Esophagus squamous epithelium (tissue), 5 donors: ENCODE data around the gene GPRIN3. TPM values are rescaled to one million over a fixed set of nuclear protein-coding genes. Genes with fewer than 3 reads are reported as not detected.

ENCODE experiments used
- DNase-seq: peaks from one replicate; lab custom pipeline; 2025; lab: John Stamatoyannopoulos, UW
- H3K27ac ChIP-seq, 4 donors: fragments of 200-600 bp; sonication (generic); one replicate each; pipeline ENCODE4 v1.5.1; 2016 to 2019; ENCODE audit warnings: mild to moderate bottlenecking in 1 of 4
- H3K27me3 ChIP-seq, 4 donors: fragments of 200-600 bp; sonication (generic); 1 replicate in 3 of 4; 2 replicates in 1 of 4; pipeline versions ENCODE4 v1.5.1 to v1.6.0; 2017 to 2021; ENCODE audit warnings: antibody characterized with exemption in 1 of 4
- H3K36me3 ChIP-seq, 3 donors: fragments of 200-600 bp; sonication (generic); one replicate each; pipeline ENCODE4 v1.5.1; 2016 to 2019
- H3K4me1 ChIP-seq, 3 donors: fragments of 200-600 bp; sonication (generic); one replicate each; pipeline ENCODE4 v1.5.1; 2017 to 2019
- H3K4me3 ChIP-seq, 4 donors: fragments of 200-600 bp; sonication (generic); 1 replicate in 3 of 4; 2 replicates in 1 of 4; pipeline ENCODE4 v1.5.1; 2016 to 2019; ENCODE audit warnings: mild to moderate bottlenecking in 2 of 4, moderate library complexity in 1 of 4
- H3K9me3 ChIP-seq, 3 donors: fragments of 200-600 bp; sonication (generic); one replicate each; pipeline ENCODE4 v1.5.1; 2016 to 2019
- CTCF ChIP-seq, 6 experiments: fragments of 450-650 bp in 4 of 6; fragments of 200-600 bp in 2 of 6; sonication (generic) in 2 of 6; IDR thresholded peaks; one replicate each; pipeline ENCODE4 v1.5.1; 2016 to 2019; ENCODE audit warnings: antibody characterized with exemption in 6 of 6, mild to moderate bottlenecking in 4 of 6, moderate library complexity in 4 of 6
- POLR2A ChIP-seq, 4 donors: fragments of 450-650 bp; IDR thresholded peaks; one replicate each; pipeline ENCODE4 v1.6.1; 2017; ENCODE audit warnings: antibody characterized with exemption in 4 of 4, mild to moderate bottlenecking in 4 of 4, moderate library complexity in 3 of 4
- WGBS, 2 donors: methylation state at CpG; one replicate each; pipeline ENCODE4 v1.1.5; 2018; 5-methylcytosine and 5-hydroxymethylcytosine counted together
- intact Hi-C: fragments of 100-400 bp; cut with DNase I; formaldehyde crosslinking; loops from one replicate; pipeline ENCODE4 v1.15.0; 2022
- total RNA-seq, 4 donors: library from RNA; depleted of rRNA; stranded (reverse); fragments of >200 nt; gene quantifications; one replicate each; pipeline ENCODE4 v1.1.0, GENCODE V29; 2016
- donor health status: DM: yes; HTN: yes; CAD: no.

Gene GPRIN3
- total RNA-seq, 4 donors from 2014 or later = 0.83 to 4.2 (median 1.9) TPM

DNA sequence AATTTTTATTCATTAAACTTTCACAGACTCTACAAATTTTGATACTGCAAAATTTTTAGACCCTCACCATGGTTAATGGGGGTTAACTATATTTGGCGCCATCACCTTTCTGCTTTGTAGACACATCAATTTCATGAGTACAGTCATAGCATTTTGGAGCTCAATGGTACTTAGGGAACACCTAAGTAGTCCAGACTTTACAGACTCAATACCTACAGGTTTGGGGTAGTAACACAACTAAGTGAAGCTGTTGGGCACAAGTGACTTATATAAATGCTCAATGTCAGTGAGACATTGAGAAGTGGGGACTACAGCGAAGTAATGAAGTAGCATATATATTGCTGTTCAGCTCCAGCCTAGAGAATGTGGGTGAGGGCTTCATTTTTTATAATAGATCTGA, 7.5 kb downstream of the GPRIN3 start:
- WGBS, 2 donors = 62 to 91% methylated on average over 2 of the region's 2 CpGs
- DNase-seq = no peak
- TF ChIP-seq CTCF (IDR thresholded peaks at IDR 0.05) (no peak), POLR2A (IDR thresholded peaks at IDR 0.05) (no peak)
- Histone ChIP-seq H3K9me3 (no peaks in the 10 kb centered on the region), H3K4me3 (no peak overlapping the region), H3K27ac (peak overlapping the region in 1 of 4 donors; percentile 68), H3K4me1 (peaks cover 0 to 2% (median 0%) of the 10 kb centered on the region in 3 donors), H3K36me3 (no peaks in the 10 kb centered on the region), H3K27me3 (no peaks in the 10 kb centered on the region)
- intact Hi-C loops = no loop called here

GRCh38 chr4:89299153-89299791, 8.3 kb downstream of the GPRIN3 start:
- Histone ChIP-seq H3K27me3 (no peaks in the 10 kb centered on the region), H3K4me3 (peak overlapping the region in 3 of 4 donors; percentile 6 to 43 (median 21)), H3K4me1 (no peaks in the 10 kb centered on the region), H3K9me3 (no peaks in the 10 kb centered on the region), H3K36me3 (no peaks in the 10 kb centered on the region), H3K27ac (peak overlapping the region; percentile 7 to 68 (median 36))
- TF ChIP-seq CTCF (IDR thresholded peaks at IDR 0.05) (no peak), POLR2A (IDR thresholded peaks at IDR 0.05) (no peak)
- 60 to 76% methylated on average over 10 of the region's 10 CpGs for WGBS, 2 donors
- DNase-seq = no peak
- intact Hi-C loops = no loop called here

- no peak for DNase-seq
- Histone ChIP-seq H3K27me3 (no peaks in the 10 kb centered on the region), H3K36me3 (no peaks in the 10 kb centered on the region), H3K9me3 (no peaks in the 10 kb centered on the region), H3K4me3 (peak overlapping the region in 2 of 4 donors; percentile 21 to 43), H3K4me1 (no peaks in the 10 kb centered on the region), H3K27ac (peak overlapping the region in 3 of 4 donors; percentile 7 to 68 (median 66))
- TF ChIP-seq POLR2A (IDR thresholded peaks at IDR 0.05) (no peak), CTCF (IDR thresholded peaks at IDR 0.05) (no peak)
- WGBS, 2 donors = 19 to 24% methylated on average over 2 of the region's 2 CpGs
- intact Hi-C loops = no loop called here
Observed at GRCh38 chr4:89298788-89299152, 8.8 kb downstream of the GPRIN3 start.

DNA sequence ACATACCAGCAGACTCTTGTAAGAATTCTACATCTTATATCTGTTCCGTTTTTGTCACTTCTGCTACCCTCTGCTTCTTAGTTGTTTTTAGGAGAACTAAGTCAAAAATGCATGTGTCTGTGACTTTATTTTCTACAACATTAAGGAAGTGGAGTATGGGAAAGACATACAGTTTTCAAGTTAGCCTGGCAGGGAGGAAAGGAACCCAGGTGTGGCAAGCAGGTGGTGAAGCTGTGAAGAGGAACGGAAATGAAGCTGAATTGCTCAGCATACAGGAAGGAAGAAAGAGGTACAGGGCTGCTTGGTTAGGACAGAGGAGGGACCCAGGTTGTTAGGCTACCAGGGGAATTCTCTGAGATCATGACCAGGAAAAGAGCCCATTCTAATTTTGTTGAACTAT, 9.4 kb downstream of the GPRIN3 start:
- intact Hi-C loops = no loop called here
- WGBS, 2 donors = 57 to 63% methylated on average over 2 of the region's 2 CpGs
- H3K4me3 ChIP-seq = no peak overlapping the region
- H3K27me3 ChIP-seq = no peaks in the 10 kb centered on the region
- H3K9me3 ChIP-seq = no peaks in the 10 kb centered on the region
- DNase-seq = no peak
- TF ChIP-seq CTCF (IDR thresholded peaks at IDR 0.05) (no peak), POLR2A (IDR thresholded peaks at IDR 0.05) (peak in 1 of 4 donors; percentile 40)
- no peaks in the 10 kb centered on the region for H3K36me3 ChIP-seq
- H3K4me1 ChIP-seq = peaks cover 0 to 3% (median 0%) of the 10 kb centered on the region in 3 donors
- H3K27ac ChIP-seq = peak overlapping the region in 2 of 4 donors; percentile 3 to 68

- TF ChIP-seq CTCF (IDR thresholded peaks at IDR 0.05) (no peak), POLR2A (IDR thresholded peaks at IDR 0.05) (no peak)
- no peaks in the 10 kb centered on the region for H3K9me3 ChIP-seq
- peaks cover 0 to 3% (median 0%) of the 10 kb centered on the region in 3 donors for H3K4me1 ChIP-seq
- H3K36me3 ChIP-seq = no peaks in the 10 kb centered on the region
- intact Hi-C loops = no loop called here
- H3K4me3 ChIP-seq = no peak overlapping the region
- DNase-seq = no peak
- 64 to 78% methylated on average over 2 of the region's 2 CpGs for WGBS, 2 donors
- no peaks in the 10 kb centered on the region for H3K27me3 ChIP-seq
- peak overlapping the region in 1 of 4 donors; percentile 68 for H3K27ac ChIP-seq
Observed at GRCh38 chr4:89296896-89297295, 10.7 kb downstream of the GPRIN3 start.
